ENCODE measurements around the gene CRYGN. TPM values are rescaled to one million over a fixed set of nuclear protein-coding genes. Genes with fewer than 3 reads are reported as not detected.

CRYGN gene
- total RNA-seq, 1 donor from 2014 or later: not detected

DNA sequence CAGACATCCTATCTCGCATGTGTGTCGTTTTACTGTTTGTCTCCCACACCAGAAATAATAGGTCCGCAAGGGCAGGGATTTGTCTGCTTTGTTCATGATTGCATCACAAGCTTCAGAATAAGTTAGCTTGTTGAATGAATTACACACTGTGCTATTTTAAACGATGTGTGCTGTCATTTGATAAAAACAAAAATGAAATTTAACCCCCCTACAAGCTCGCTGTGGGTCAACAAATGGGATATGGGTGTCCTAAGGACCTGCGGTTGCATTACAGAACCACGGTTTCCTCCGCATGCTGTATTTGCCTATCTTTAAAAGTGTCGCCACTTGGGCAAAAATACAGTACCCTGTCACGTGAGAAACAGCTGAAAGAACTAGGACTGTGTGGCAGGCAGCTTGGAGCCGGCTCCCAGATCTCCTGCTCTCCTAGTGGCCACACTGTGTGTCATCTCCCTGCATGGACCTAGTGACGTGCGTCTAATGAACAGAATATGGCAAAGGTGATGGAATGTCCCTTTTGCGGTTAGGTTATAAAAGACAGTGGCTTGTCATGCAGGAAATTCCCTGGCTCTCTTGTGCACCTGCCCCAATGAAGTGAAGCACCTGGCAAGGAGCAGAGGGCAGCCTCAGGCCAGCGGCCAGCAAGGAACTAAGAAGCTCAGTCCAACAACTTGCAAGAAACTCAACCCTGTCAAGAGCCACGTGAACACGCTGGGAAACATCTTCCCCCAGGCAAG is 32.9 kb upstream of the CRYGN start:
- intact Hi-C loops (cut with micrococcal nuclease): loop anchor here (5.0 kb wide), 1 partner anchor 159 kb away; no protein-coding TSS in a partner anchor
- POLR2A ChIA-PET: interaction anchor here (0.8 to 1.5 kb wide), 2 partner anchors 45 to 47 kb away, joined by 3 to 6 read pairs; partner anchors contain the start of gene RHEB

DNA sequence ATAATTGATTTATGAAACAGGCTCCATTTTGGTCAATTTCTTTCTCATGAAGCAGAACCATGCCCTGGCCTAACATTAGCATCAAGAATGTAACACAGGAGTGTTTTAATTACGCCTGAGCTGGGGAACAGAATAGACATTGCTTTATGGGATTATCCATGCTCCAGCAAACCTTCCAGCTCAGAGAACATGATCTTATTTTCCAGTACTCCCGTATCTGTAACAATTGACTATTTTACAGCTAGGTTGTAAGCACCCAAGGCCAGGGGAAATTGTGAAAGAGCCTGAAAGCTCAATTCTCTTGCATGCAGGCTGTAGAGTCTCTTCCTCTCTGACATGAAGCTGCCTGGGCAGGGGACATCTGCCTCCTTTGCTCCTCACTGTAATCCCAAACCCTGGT is 30.8 kb upstream of the CRYGN start:
- Mint-ChIP-seq H3K4me1 (peaks cover 27% of the 10 kb centered on the region), H3K27ac (no peak overlapping the region), H3K9me3 (no peaks in the 10 kb centered on the region), H3K36me3 (ENCODE audit: low read depth) (peaks cover 69% of the 10 kb centered on the region), H3K27me3 (no peaks in the 10 kb centered on the region), H3K4me3 (no peak overlapping the region)
- ATAC-seq (ENCODE audit: low read depth) (no peak), DNase-seq (no peak)
- TF ChIP-seq, protein P1, sequence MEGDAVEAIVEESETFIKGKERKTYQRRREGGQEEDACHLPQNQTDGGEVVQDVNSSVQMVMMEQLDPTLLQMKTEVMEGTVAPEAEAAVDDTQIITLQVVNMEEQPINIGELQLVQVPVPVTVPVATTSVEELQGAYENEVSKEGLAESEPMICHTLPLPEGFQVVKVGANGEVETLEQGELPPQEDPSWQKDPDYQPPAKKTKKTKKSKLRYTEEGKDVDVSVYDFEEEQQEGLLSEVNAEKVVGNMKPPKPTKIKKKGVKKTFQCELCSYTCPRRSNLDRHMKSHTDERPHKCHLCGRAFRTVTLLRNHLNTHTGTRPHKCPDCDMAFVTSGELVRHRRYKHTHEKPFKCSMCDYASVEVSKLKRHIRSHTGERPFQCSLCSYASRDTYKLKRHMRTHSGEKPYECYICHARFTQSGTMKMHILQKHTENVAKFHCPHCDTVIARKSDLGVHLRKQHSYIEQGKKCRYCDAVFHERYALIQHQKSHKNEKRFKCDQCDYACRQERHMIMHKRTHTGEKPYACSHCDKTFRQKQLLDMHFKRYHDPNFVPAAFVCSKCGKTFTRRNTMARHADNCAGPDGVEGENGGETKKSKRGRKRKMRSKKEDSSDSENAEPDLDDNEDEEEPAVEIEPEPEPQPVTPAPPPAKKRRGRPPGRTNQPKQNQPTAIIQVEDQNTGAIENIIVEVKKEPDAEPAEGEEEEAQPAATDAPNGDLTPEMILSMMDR (IDR thresholded peaks at IDR 0.05): no peak
- intact Hi-C loops (cut with micrococcal nuclease): loop anchor here (1.0 to 5.0 kb wide), 4 partner anchors 48 to 257 kb away; partner anchors contain the start of gene RHEB
- ChIA-PET POLR2A (interaction anchor here (0.6 kb wide), 1 partner anchor 103 kb away, joined by 6 read pairs; no protein-coding TSS in a partner anchor), CTCF (interaction anchor here (0.8 to 1.1 kb wide), 2 partner anchors 22 to 102 kb away, joined by 3 to 4 read pairs; no protein-coding TSS in a partner anchor)

More for the DNA sequence above, 32.9 kb upstream of the CRYGN start:
- H3K27me3 Mint-ChIP-seq: no peaks in the 10 kb centered on the region
- H3K36me3 Mint-ChIP-seq (ENCODE audit: low read depth): peaks cover 70% of the 10 kb centered on the region
- no peaks in the 10 kb centered on the region for H3K9me3 Mint-ChIP-seq
- TF ChIP-seq, protein P1 (IDR thresholded peaks at IDR 0.05): no peak
- ATAC-seq (ENCODE audit: low read depth): peak; percentile 38
- peaks cover 27% of the 10 kb centered on the region for H3K4me1 Mint-ChIP-seq
- peak overlapping the region; percentile 62 for H3K4me3 Mint-ChIP-seq
- CTCF ChIA-PET: no interaction called here
- peak overlapping the region; percentile 57 for H3K27ac Mint-ChIP-seq
- DNase-seq: no peak

DNA sequence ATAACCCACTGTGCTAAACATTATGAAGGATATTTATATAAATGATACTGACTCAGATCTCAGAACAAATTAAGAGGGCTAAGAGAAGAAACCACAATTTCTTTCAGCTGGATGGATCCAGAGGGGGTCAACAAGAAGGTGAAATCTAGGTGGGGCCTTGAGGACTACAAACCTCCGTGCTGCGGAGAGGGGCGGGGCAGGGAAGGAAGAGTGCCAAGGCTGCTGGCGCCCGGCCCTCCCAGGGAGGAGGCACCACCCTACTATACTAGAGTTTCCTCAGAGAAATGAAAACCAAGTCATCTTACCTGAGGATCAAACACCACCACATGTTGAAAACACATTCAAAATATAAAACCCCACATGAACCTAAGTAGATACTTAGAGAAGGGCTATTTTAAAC is 29.3 kb upstream of the CRYGN start:
- H3K4me1 Mint-ChIP-seq: peaks cover 27% of the 10 kb centered on the region
- TF ChIP-seq, protein P1 (IDR thresholded peaks at IDR 0.05): no peak
- intact Hi-C loops (cut with micrococcal nuclease): no loop called here
- no peaks in the 10 kb centered on the region for H3K27me3 Mint-ChIP-seq
- H3K9me3 Mint-ChIP-seq: no peaks in the 10 kb centered on the region
- H3K36me3 Mint-ChIP-seq (ENCODE audit: low read depth): peaks cover 81% of the 10 kb centered on the region
- H3K4me3 Mint-ChIP-seq: no peak overlapping the region
- DNase-seq (no peak), ATAC-seq (ENCODE audit: low read depth) (no peak)
- CTCF ChIA-PET: no interaction called here
- H3K27ac Mint-ChIP-seq: no peak overlapping the region
- POLR2A ChIA-PET: no interaction called here

DNA sequence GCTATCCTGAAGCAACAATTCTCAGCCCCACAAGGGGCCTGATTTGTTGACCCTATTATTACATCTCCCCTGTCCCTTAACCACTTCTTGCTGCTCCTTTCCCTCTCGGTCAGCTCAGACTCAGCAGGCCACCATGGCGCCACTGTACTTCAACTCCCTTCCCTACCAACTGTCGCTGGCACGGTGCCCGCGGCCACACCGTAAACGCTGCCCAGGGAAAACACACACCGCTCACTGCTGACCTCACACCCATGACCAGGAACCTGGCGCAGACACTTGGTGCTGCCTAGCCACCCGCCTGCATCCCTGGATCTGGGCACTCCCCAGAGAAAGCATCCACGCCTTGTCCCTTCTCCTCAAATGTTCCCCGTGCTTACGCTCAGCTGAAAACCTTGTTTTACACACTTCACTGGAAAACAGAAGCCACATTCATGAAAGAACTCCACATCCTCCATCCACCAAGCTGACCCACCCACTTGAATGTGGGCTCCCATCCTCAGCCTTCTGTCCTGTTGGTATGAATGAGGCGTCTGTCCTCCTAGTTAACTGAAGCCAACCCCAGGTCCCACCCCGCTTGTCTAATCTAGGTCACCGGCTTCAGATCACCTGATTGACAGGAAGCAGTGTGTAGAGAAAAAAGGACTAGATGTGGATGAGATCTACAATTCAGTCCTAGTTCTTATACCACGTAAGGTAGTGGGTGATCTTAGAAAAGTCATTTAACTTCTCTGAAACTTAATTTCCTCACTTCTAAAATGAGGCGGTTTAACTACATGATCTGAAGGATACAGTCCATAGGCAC is 28.5 kb upstream of the CRYGN start:
- no peak overlapping the region for H3K4me3 Mint-ChIP-seq
- no peaks in the 10 kb centered on the region for H3K27me3 Mint-ChIP-seq
- DNase-seq (no peak), ATAC-seq (ENCODE audit: low read depth) (no peak)
- H3K4me1 Mint-ChIP-seq: peaks cover 23% of the 10 kb centered on the region
- H3K9me3 Mint-ChIP-seq: peaks cover 6% of the 10 kb centered on the region
- intact Hi-C loops (cut with micrococcal nuclease): no loop called here
- H3K36me3 Mint-ChIP-seq (ENCODE audit: low read depth): peaks cover 83% of the 10 kb centered on the region
- CTCF ChIA-PET: no interaction called here
- POLR2A ChIA-PET: no interaction called here
- TF ChIP-seq, protein P1 (IDR thresholded peaks at IDR 0.05): no peak
- peak overlapping the region; percentile 10 for H3K27ac Mint-ChIP-seq

DNA sequence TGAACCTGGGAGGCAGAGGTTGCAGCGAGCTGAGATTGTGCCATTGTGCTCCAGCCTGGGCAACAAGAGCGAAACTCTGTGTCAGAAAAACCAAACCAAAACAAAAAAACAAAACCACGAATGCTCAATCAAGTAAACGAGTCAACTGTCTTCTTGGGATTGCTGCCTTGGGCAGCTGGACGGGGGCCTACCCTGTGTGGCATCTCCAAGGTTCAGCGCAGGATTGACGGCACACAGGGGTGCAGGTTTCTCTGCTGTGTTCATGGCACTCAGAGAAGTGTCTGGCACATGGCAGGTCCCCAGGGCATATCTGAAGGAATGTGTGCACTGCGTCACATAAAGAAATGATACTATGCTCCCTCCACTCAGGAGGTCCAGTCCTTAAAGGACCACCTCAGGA is 25.2 kb upstream of the CRYGN start:
- Mint-ChIP-seq H3K36me3 (ENCODE audit: low read depth) (peaks cover 63% of the 10 kb centered on the region), H3K9me3 (peaks cover 10% of the 10 kb centered on the region), H3K27me3 (no peaks in the 10 kb centered on the region), H3K4me1 (no peaks in the 10 kb centered on the region), H3K27ac (no peak overlapping the region), H3K4me3 (no peak overlapping the region)
- ATAC-seq (ENCODE audit: low read depth): no peak
- ChIA-PET POLR2A (no interaction called here), CTCF (no interaction called here)
- DNase-seq: no peak
- TF ChIP-seq, protein P1 (IDR thresholded peaks at IDR 0.05): no peak
- intact Hi-C loops (cut with micrococcal nuclease): no loop called here
